ENCODE measurements around the gene ATG9A.
"Not testable (repeated sequence)": the region's sequence is repeated elsewhere in the genome, so short reads cannot be mapped to it uniquely, and the experiment has no call there.

ATG9A gene, protein sequence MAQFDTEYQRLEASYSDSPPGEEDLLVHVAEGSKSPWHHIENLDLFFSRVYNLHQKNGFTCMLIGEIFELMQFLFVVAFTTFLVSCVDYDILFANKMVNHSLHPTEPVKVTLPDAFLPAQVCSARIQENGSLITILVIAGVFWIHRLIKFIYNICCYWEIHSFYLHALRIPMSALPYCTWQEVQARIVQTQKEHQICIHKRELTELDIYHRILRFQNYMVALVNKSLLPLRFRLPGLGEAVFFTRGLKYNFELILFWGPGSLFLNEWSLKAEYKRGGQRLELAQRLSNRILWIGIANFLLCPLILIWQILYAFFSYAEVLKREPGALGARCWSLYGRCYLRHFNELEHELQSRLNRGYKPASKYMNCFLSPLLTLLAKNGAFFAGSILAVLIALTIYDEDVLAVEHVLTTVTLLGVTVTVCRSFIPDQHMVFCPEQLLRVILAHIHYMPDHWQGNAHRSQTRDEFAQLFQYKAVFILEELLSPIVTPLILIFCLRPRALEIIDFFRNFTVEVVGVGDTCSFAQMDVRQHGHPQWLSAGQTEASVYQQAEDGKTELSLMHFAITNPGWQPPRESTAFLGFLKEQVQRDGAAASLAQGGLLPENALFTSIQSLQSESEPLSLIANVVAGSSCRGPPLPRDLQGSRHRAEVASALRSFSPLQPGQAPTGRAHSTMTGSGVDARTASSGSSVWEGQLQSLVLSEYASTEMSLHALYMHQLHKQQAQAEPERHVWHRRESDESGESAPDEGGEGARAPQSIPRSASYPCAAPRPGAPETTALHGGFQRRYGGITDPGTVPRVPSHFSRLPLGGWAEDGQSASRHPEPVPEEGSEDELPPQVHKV

DNA sequence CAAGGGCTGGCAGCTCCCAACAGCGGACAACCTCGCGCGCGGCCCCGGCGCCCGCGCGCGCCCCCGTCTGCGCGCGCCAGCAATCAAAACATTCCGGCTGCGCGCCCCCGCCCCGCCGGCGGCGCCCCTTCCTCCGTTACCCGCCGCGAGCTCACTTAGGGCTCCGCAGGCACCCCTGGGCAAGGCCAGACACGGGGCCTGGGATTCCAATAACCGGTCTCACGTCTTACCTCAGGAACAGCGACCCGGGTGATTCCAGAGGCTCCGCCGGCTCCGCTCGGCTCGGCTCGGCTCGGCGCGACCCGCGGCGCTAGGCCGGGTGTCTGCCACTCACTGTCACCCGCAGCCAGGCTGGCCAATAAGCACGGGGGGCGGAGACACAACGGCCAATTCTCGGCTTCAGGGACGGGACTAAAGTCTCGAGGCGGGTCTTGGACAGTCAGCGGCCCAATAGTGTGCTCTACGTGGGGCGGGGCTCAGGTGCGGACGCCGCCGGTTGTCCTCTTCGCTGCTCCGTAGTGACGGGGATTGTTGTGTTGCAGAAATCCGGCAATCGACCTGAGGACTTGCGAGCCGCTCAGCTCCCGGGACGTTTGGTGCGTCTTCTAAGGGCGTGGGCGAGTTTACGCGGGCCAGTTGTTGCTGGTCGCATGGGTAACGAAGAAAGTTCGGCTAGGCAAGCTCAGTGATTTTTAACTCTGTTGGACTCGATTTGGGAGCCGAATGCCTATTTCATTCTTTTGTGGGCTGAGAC is at the start of gene ATG9A, which contains the start of gene ANKZF1:
ATG9A (minus strand) TSS at position 332 of the 754 bp plus-strand sequence. CDS start 1,612 bp downstream, outside the sequence.
ANKZF1 (plus strand) TSS at position 502 of the 754 bp plus-strand sequence. CDS start 452 bp downstream, outside the sequence.
- DNase-seq: peak; percentile 94

GRCh38 chr2:219278655-219279150 is 49.3 kb upstream of the ATG9A start:
- no peak for DNase-seq

DNA sequence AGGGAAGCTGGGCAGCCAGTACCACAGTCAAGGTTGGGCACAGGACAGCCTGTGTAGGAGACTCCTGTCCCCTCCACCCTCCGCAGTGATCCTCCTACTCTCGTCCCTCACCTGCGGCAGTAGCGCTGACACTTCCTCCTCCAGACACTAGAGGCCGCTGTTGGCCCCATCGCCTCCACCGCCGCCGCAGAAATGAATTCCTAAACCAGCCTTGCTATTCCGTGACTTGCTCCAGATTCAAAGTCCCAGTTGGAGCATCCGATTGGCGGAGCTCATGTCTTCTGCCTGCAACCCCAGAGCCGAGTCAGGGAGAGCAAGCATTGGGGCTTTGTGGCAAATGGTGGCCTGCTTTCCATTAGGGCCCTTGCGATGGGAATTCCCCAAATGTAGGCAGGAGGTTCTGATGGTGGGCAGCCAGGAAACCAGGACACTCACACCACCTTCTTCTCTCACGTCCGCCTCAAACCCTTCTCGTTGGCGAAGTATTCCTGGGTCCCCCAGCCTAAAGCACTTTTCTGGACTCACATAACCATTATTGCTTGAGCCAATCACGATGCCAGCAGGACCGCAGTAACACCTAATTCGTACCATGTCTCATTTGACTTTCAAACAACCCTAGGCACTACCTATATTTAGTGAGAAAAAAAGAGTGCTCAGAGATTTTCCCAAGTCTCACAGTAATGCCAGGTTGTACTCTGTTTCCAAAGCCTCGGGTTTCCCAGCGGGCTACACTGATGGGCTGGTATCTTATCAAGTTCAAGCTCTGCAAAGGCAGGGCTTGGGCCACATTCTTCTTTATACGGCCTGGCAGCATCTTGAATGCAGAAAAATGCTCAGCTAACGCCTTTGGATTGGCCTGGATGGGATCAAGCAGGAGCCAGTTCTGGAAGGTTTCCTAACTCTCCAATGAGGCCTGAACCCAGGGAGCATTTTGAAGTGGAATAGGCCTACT is 48.5 kb upstream of the ATG9A start:
- peak; percentile 43 for DNase-seq

GRCh38 chr2:219274361-219274921 is 45.0 kb upstream of the ATG9A start:
- peak; percentile 44 for DNase-seq

DNA sequence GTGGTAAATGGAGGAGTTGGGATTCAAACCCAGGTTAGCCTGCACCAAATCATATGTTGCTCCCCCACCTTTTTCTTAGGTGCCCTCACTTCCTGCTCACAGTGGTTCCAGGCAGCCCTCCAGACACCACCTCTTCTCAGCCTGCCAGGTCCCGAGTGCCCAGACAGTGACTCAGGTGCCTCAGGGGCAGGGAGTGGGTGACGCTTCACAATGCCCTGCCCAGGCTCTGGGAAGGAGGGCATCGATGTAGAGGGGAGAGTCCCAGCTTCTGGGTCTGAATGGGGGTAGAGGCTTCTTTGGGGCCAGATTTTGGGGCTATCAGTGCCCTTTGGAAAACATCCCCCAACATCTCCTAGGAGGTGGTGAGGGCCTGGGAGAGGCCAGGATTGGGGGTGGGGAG is 44.5 kb upstream of the ATG9A start:
- peak; percentile 44 for DNase-seq

DNA sequence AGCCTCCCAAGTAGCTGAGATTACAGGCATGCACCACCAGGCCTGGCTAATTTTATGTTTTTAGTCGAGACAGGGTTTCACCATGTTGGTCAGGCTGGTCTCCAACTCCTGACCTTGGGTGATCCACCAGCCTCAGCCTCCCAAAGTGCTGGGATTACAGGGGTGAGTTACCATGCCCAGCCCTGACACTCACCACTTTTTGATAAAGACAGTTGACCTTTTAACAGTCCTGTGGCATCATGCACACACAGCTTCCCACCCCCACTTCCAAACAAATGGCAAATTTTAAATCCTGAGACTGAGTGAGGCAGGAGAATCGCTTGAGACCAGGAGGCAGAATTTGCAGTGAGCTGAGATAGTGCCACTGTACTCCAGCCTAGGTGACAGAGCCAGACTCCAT is 43.6 kb upstream of the ATG9A start:
- DNase-seq: no peak

- no peak for DNase-seq
Measured at GRCh38 chr2:219272356-219272755, 42.9 kb upstream of the ATG9A start.

- no peak for DNase-seq
Measured at GRCh38 chr2:219271021-219271420, 41.6 kb upstream of the ATG9A start.

- no peak for DNase-seq
Measured at GRCh38 chr2:219270055-219270372, 40.6 kb upstream of the ATG9A start.

- DNase-seq: no peak
Measured at GRCh38 chr2:219269362-219270054, 40.1 kb upstream of the ATG9A start.

DNA sequence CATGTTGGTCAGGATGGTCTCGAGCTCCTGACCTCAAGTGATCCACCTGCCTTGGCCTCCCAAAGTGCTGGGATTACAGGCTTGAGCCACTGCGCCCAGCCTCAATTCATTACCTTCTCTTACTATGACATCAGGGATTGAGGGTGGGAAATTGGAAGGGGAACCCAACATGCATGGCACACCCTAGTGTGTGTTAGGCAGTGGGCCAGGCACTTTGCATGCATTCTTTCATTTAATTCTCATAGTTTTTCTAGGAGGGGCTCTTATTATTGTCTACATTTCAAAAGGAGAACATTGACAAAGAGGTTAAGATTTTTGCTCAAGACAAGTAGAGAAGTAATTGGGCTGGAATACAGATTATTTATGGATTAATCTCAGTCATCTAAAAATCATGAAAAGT is 38.9 kb upstream of the ATG9A start:
- DNase-seq: no peak

DNA sequence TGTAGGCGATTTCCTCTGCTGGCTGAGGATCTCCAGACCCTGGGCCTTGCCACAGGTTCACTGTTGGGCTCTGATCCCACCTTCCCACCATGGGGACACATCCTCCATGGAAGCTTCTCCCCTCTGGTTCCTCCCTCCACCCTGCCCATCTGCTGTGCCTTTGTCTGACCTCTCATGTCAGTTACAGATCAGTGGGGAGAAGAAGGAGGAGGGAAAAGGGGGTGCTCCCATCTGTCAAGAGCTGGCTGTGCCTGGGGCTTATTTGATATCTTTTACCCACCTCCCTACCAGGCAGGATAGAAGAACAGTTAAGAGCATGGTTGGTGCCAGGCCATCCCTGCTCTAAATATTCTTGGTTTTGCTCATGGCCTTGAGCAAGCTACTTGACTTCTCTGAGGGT is 37.5 kb upstream of the ATG9A start:
- DNase-seq: no peak

GRCh38 chr2:219266232-219266631 is 36.8 kb upstream of the ATG9A start:
- DNase-seq: no peak

DNA sequence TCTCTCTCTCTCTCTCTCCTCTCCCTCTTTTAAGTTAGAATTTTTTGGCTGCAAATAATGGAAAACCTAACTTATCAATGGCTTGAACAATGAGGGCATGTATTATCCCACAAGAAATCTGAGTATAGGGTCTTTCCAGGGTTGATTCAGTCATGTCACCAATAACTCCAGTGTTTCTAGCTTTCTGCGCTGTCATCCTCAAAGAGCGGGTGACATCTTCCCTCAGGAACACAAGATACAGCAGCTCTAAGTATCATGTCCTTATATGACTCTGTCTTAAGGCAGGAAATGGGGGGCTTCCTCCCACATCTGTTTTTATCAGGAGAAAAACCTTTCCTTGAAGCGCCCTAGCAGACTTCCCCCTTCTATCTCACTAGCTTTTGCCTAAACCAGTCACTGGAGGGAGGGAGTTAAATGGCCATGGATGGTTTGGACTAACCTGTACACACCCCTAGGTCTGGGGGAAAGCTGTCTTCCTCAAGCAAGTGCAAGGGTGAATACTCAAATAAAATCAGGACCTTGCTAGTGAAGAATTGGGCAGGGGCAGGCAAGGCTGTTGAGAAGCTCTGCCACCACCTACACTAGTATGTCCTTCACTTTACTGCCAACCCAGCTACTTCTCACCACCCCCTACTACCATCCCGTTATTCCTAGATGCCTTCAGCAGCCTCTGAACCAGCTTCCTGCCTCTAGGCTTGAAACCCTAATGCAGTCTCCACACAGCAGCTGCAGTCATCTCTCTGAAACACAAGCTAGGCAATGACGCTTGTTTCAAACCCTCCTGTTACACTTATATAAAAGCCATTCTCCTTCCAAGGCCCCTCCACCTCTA is 31.8 kb upstream of the ATG9A start:
- no peak for DNase-seq

DNA sequence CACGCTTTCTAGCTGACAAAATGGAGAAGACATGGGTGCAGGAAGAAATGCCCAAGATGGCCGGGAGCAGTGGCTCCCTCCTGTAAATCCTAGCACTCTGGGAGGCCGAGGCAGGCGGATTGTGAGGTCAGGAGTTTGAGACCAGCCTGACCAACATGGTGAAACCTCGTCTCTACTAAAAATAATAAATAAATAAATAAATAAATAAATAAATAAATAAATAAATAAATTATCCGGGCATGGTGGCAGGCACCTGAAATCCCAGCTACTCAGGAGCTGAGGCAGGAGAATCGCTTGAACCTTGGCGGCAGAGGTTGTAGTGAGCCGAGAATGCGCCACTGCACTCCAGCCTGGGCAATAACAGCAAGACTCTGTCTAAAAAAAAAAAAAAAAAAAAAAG is 29.5 kb upstream of the ATG9A start:
- not testable (repeated sequence) for DNase-seq

DNA sequence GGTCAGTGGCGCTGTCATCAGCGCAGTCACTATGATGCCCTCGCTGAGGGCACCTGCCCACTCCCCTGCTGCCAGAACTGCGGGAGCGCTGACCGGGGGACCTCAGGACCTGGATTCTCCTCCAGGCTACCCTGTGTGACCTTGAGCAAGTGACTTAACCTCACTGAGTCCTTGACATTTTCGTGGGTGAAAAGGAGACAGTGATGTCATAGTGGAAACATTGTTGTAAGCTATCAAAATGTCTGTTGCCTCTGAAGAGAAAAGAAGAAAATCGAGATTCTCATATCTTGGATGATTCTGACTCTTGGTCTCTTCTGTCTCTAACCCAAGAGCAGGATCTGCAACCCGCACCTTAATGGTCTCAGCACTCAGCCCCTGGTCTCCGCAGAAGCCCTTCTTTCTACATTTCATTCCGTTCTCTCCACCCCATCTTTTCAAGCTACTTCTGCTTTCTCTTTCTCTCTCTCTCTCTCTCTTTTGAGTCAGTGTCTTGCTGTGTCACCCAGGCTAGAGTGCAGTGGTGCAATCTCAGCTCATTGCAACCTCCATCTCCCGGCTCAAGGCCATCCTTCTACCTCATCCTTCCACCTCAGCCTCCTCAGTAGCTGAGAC is 25.3 kb upstream of the ATG9A start:
- no peak for DNase-seq

DNA sequence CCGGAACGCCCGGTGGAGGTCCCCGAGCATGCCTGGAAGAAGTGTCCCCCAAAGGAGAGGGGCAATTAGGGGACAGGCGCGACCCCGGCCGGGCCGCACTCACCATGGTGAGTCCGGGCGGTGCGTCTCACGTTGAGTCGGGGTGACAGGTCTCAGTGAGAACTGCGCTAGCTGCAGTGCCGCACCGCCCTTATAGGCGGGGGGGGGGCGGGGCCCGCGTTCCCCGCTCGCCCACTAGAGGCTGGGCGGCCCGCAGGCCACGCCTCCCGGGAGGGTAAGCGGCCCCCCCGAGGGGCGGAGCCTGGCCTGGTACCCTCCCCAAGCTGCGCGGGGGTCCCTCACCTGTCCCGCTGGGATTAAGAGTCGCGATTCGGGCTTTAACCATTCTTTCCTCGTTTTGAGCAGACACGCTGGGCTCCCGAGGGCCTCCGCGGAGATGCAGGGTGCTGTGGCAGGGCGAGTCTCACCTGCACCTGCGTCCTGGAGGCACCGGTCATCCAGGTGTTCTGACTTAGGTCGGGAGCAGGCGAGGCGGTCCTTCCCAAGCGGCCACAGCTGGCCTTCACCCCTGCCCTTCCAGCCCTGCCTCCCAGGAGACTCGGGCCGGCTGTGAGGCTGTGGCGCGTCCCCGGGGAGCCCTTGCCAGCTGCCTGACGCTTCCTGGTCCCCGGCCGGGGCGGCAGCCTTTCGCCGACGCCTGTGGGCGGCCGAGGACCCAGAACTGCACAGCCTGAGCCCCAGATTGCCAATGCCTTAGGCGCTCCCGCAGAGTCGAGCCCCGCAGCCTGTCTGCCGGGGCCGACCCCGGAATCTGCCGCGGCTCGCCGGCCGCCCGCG is 24.5 kb upstream of the ATG9A start, which contains the start of gene TUBA4A:
TUBA4A (minus strand) TSS at position 166 of the 837 bp plus-strand sequence; CDS start at position 106, 60 bp downstream.
- DNase-seq: peak; percentile 26
